Measurements from ENCODE around the gene FGF10. TPM values are rescaled to one million over a fixed set of nuclear protein-coding genes. Genes with fewer than 3 reads are reported as not detected.

Gene FGF10
- total RNA-seq, 1 experiment from 2014 or later: not detected

- H3K4me1 ChIP-seq (ENCODE audit: insufficient read depth, low read length): no peaks in the 10 kb centered on the region
- TF ChIP-seq EZH2phosphoT487 (IDR thresholded peaks at IDR 0.05; ENCODE audit: borderline replicate concordance, low read length) (no peak), EZH2 (IDR thresholded peaks at IDR 0.05; ENCODE audit: low read length, unreplicated experiment) (no peak)
- TF ChIP-seq, protein P1, sequence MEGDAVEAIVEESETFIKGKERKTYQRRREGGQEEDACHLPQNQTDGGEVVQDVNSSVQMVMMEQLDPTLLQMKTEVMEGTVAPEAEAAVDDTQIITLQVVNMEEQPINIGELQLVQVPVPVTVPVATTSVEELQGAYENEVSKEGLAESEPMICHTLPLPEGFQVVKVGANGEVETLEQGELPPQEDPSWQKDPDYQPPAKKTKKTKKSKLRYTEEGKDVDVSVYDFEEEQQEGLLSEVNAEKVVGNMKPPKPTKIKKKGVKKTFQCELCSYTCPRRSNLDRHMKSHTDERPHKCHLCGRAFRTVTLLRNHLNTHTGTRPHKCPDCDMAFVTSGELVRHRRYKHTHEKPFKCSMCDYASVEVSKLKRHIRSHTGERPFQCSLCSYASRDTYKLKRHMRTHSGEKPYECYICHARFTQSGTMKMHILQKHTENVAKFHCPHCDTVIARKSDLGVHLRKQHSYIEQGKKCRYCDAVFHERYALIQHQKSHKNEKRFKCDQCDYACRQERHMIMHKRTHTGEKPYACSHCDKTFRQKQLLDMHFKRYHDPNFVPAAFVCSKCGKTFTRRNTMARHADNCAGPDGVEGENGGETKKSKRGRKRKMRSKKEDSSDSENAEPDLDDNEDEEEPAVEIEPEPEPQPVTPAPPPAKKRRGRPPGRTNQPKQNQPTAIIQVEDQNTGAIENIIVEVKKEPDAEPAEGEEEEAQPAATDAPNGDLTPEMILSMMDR (conservative IDR thresholded peaks at IDR 0.05; ENCODE audit: low read depth, low read length): no peak
- CTCF ChIA-PET: no interaction called here
- no peak for ATAC-seq
- no TSS peak for BruUV-seq (replicated peaks)
- no peak overlapping the region for H3K9ac ChIP-seq (ENCODE audit: low read length)
- no peak for DNase-seq
- no peaks in the 10 kb centered on the region for H3K36me3 ChIP-seq (ENCODE audit: low read depth, low read length)
- no peaks in the 10 kb centered on the region for H4K20me1 ChIP-seq (ENCODE audit: low read length)
- H3F3A ChIP-seq (ENCODE audit: low read length, unreplicated experiment): no peaks in the 10 kb centered on the region
- peaks cover 7% of the 10 kb centered on the region; the same call in 1 of the 2 replicates for H3K27me3 ChIP-seq (ENCODE audit: low read length)
- no peak overlapping the region for H3K4me3 ChIP-seq (ENCODE audit: low read length)
- no peaks in the 10 kb centered on the region for H3K79me2 ChIP-seq (ENCODE audit: low read length)
- no peak overlapping the region for H3K4me2 ChIP-seq (ENCODE audit: low read length)
- H3K9me2 ChIP-seq (replicated peaks; ENCODE audit: low read length): no peaks in the 10 kb centered on the region
- no peak overlapping the region for H2AFZ ChIP-seq (ENCODE audit: low read length)
- POLR2A ChIA-PET (ENCODE audit: unreplicated experiment): no interaction called here
- intact Hi-C loops (cut with micrococcal nuclease): no loop called here
- H3K9me3 ChIP-seq (ENCODE audit: low read length): no peaks in the 10 kb centered on the region
- no peak overlapping the region for H3K27ac ChIP-seq (ENCODE audit: low read length)
These were observed 121.3 kb downstream of the FGF10 start for GRCh38 chr5:44267909-44268308.

DNA sequence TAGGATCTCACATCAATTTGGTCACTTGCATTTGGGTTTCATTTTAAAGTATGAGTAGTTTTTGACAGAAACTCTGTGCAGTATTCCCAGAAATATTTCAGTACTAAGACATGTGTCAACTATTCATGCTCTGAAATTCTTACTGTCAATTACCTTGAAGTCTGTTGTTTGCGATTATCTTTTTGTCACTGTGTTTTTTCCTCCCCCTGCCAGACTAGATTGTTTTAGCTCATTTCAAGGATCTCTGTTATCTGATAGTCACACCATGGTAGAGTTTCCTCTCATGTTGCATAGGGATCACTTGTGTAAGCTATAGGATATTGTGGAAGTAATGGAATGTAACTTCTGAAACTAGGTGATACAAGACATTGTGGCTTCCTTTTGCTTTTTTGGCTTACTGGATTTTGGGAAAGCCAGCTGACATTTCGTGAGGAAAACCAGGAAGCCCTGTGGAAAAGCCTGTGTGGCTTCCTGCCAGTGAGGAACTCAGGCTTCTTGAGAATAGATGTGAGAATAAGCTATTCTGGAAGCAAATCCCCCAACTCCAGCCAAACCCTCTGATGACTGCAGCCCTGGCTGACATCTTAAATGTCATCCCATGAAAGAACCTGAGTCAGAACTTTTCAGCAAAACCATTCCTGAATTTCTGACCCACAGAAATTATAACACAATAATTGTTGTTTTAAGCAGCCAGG, 122.2 kb downstream of the FGF10 start:
- Histone ChIP-seq H2AFZ (ENCODE audit: low read length) (no peak overlapping the region), H3K9me3 (ENCODE audit: low read length) (no peaks in the 10 kb centered on the region), H3K4me1 (ENCODE audit: insufficient read depth, low read length) (no peaks in the 10 kb centered on the region), H3F3A (ENCODE audit: low read length, unreplicated experiment) (no peaks in the 10 kb centered on the region), H3K36me3 (ENCODE audit: low read depth, low read length) (no peaks in the 10 kb centered on the region), H3K9me2 (replicated peaks; ENCODE audit: low read length) (no peaks in the 10 kb centered on the region), H3K4me2 (ENCODE audit: low read length) (no peak overlapping the region), H3K9ac (ENCODE audit: low read length) (no peak overlapping the region), H3K4me3 (ENCODE audit: low read length) (no peak overlapping the region), H3K27ac (ENCODE audit: low read length) (no peak overlapping the region), H3K27me3 (ENCODE audit: low read length) (peaks cover 14% of the 10 kb centered on the region; the same call in 1 of the 2 replicates), H4K20me1 (ENCODE audit: low read length) (no peaks in the 10 kb centered on the region), H3K79me2 (ENCODE audit: low read length) (no peaks in the 10 kb centered on the region)
- BruUV-seq (replicated peaks): no TSS peak
- DNase-seq: no peak
- POLR2A ChIA-PET (ENCODE audit: unreplicated experiment): no interaction called here
- CTCF ChIA-PET: no interaction called here
- ATAC-seq: no peak
- no peak for TF ChIP-seq EZH2 (IDR thresholded peaks at IDR 0.05; ENCODE audit: low read length, unreplicated experiment)
- TF ChIP-seq EZH2phosphoT487 (IDR thresholded peaks at IDR 0.05; ENCODE audit: borderline replicate concordance, low read length): no peak
- TF ChIP-seq, protein P1 (conservative IDR thresholded peaks at IDR 0.05; ENCODE audit: low read depth, low read length): no peak
- intact Hi-C loops (cut with micrococcal nuclease): no loop called here

DNA sequence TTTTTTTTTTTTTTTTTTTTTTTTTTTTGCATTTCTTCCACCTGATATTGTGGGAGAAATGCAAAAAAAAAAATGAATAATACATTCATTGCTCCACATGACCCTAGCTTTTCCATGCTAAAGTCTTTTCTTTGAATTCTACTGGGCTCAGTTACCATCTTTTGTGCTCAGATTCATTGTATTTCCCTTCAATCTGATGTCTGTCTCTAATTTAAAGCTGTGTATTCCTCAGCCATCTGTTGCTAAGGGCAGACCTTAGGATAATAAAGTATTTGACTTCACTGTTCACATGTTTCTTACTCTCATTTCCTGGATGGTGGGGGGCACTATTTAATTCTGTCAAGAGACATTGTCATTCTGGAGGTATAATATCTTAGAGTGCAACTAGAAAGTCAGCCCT, 123.5 kb downstream of the FGF10 start:
- Histone ChIP-seq H3K79me2 (ENCODE audit: low read length) (no peaks in the 10 kb centered on the region), H3K27ac (ENCODE audit: low read length) (no peak overlapping the region), H3K4me2 (ENCODE audit: low read length) (no peak overlapping the region), H3K36me3 (ENCODE audit: low read depth, low read length) (no peaks in the 10 kb centered on the region), H3K4me1 (ENCODE audit: insufficient read depth, low read length) (no peaks in the 10 kb centered on the region), H3K27me3 (ENCODE audit: low read length) (peaks cover 14% of the 10 kb centered on the region; the same call in 1 of the 2 replicates), H3K4me3 (ENCODE audit: low read length) (no peak overlapping the region), H3K9me3 (ENCODE audit: low read length) (no peaks in the 10 kb centered on the region), H2AFZ (ENCODE audit: low read length) (no peak overlapping the region), H3F3A (ENCODE audit: low read length, unreplicated experiment) (no peaks in the 10 kb centered on the region), H3K9me2 (replicated peaks; ENCODE audit: low read length) (no peaks in the 10 kb centered on the region), H4K20me1 (ENCODE audit: low read length) (no peaks in the 10 kb centered on the region), H3K9ac (ENCODE audit: low read length) (no peak overlapping the region)
- ATAC-seq (no peak), DNase-seq (no peak)
- ChIA-PET CTCF (no interaction called here), POLR2A (ENCODE audit: unreplicated experiment) (no interaction called here)
- TF ChIP-seq EZH2 (IDR thresholded peaks at IDR 0.05; ENCODE audit: low read length, unreplicated experiment) (no peak), EZH2phosphoT487 (IDR thresholded peaks at IDR 0.05; ENCODE audit: borderline replicate concordance, low read length) (no peak)
- TF ChIP-seq, protein P1 (conservative IDR thresholded peaks at IDR 0.05; ENCODE audit: low read depth, low read length): no peak
- BruUV-seq (replicated peaks): no TSS peak
- intact Hi-C loops (cut with micrococcal nuclease): no loop called here

Data from PC-3 (cell line).